Naive thymus-derived CD4-positive, alpha-beta T cell (primary cell): ENCODE measurements around the gene RPRD2. TPM values are rescaled to one million over a fixed set of nuclear protein-coding genes. Genes with fewer than 3 reads are reported as not detected.
A peak's percentile ranks its signal among the peaks of the same experiment; 100 is the strongest.

Experiments used
- ATAC-seq: fragments of 150-1000 bp; cut with Tn5 transposase; 2 replicates; pipeline ENCODE4 v1.10.0; 2021; ENCODE audit warnings: mild to moderate bottlenecking, moderate library complexity
- CTCF ChIA-PET: fragments of 350-600 bp; sonication (Branson Sonifier 250); formaldehyde crosslinking; loops from one replicate; lab custom pipeline; 2021; ENCODE audit warnings: antibody characterized with exemption; lab: Charles Lee
- POLR2A ChIA-PET: fragments of 350-600 bp; sonication (Branson Sonifier 250); formaldehyde crosslinking; loops from one replicate; lab custom pipeline; 2021; ENCODE audit warnings: antibody characterized with exemption, inconsistent platforms; lab: Charles Lee
- DNase-seq, 9 donors: peaks; one replicate each; pipeline versions ENCODE4 v3.0.0 to v3.0.0-alpha.2; 2020 to 2022; ENCODE audit warnings: mixed read lengths in 1 of 9
- H3K27ac ChIP-seq: one replicate; pipeline ENCODE4 v1.7.0; 2013; ENCODE audit warnings: mild to moderate bottlenecking, low read depth, low read length, moderate library complexity
- H3K27me3 ChIP-seq, 2 donors: one replicate each; pipeline ENCODE4 v1.7.0; 2013; ENCODE audit warnings: low read length in 2 of 2, mild to moderate bottlenecking in 2 of 2, moderate library complexity in 2 of 2; ENCODE audit not compliant: control insufficient read depth in 2 of 2, insufficient read depth in 2 of 2
- H3K36me3 ChIP-seq, 3 experiments: 1 replicate in 2 of 3; 2 replicates in 1 of 3; pipeline ENCODE4 v1.7.0; 2013; ENCODE audit warnings: low read length in 3 of 3, mild to moderate bottlenecking in 3 of 3, moderate library complexity in 1 of 3; ENCODE audit not compliant: insufficient read depth in 3 of 3, control insufficient read depth in 2 of 3
- H3K4me1 ChIP-seq, 2 donors: one replicate each; pipeline ENCODE4 v1.7.0; 2013; ENCODE audit warnings: low read length in 2 of 2, mild to moderate bottlenecking in 2 of 2, moderate library complexity in 1 of 2; ENCODE audit not compliant: control insufficient read depth in 2 of 2, insufficient read depth in 2 of 2
- H3K4me3 ChIP-seq: 2 replicates; pipeline ENCODE4 v1.7.0; 2013; ENCODE audit warnings: mild to moderate bottlenecking, low read length
- H3K9me3 ChIP-seq, 3 experiments: 1 replicate in 2 of 3; 2 replicates in 1 of 3; pipeline ENCODE4 v1.7.0; 2013; ENCODE audit warnings: low read length in 3 of 3; ENCODE audit not compliant: control insufficient read depth in 2 of 3
- H3K27ac Mint-ChIP-seq, 9 donors: one replicate each; pipeline ENCODE4 v1.8.0; 2020 to 2022; ENCODE audit warnings: mixed read lengths in 9 of 9, mild to moderate bottlenecking in 8 of 9, moderate library complexity in 5 of 9, inconsistent platforms in 2 of 9
- H3K27me3 Mint-ChIP-seq, 5 donors: one replicate each; pipeline ENCODE4 v1.8.0; 2021 to 2022; ENCODE audit warnings: mixed read lengths in 5 of 5, mild to moderate bottlenecking in 1 of 5
- H3K36me3 Mint-ChIP-seq, 5 donors: one replicate each; pipeline ENCODE4 v1.8.0; 2020 to 2022; ENCODE audit warnings: mixed read lengths in 5 of 5, mild to moderate bottlenecking in 3 of 5, inconsistent platforms in 1 of 5
- H3K4me1 Mint-ChIP-seq, 7 donors: one replicate each; pipeline ENCODE4 v1.8.0; 2020 to 2022; ENCODE audit warnings: mixed read lengths in 7 of 7, mild to moderate bottlenecking in 3 of 7, inconsistent platforms in 1 of 7
- H3K4me3 Mint-ChIP-seq, 10 donors: one replicate each; pipeline ENCODE4 v1.8.0; 2020 to 2022; ENCODE audit warnings: mild to moderate bottlenecking in 10 of 10, mixed read lengths in 10 of 10, moderate library complexity in 6 of 10, inconsistent platforms in 2 of 10
- H3K9me3 Mint-ChIP-seq, 11 donors: one replicate each; pipeline ENCODE4 v1.8.0; 2020 to 2022; ENCODE audit warnings: mixed read lengths in 11 of 11, mild to moderate bottlenecking in 4 of 11, inconsistent platforms in 1 of 11, moderate library complexity in 1 of 11
- intact Hi-C, 2 donors: fragments of 100-400 bp; cut with micrococcal nuclease; formaldehyde crosslinking; loops; one replicate each; pipeline ENCODE4 v1.15.1; 2023
- polyA plus RNA-seq, 2 donors: library from polyadenylated mRNA; unstranded; fragments of 300-500 nt; fragmentation: Illumina TruSeq; gene quantifications; one replicate each; pipeline ENCODE4 v1.2.3, GENCODE V29; 2021
- total RNA-seq, 6 experiments: library from RNA in 5 of 6; stranded (reverse) in 5 of 6; gene quantifications; 1 replicate in 5 of 6; 2 replicates in 1 of 6; pipeline ENCODE4 v1.2.3 and lab custom pipeline; 2021 to 2026

Gene RPRD2
- total and polyA plus RNA-seq, 7 experiments from 2014 or later: 27.5 to 62.2 (median 40.6) TPM

DNA sequence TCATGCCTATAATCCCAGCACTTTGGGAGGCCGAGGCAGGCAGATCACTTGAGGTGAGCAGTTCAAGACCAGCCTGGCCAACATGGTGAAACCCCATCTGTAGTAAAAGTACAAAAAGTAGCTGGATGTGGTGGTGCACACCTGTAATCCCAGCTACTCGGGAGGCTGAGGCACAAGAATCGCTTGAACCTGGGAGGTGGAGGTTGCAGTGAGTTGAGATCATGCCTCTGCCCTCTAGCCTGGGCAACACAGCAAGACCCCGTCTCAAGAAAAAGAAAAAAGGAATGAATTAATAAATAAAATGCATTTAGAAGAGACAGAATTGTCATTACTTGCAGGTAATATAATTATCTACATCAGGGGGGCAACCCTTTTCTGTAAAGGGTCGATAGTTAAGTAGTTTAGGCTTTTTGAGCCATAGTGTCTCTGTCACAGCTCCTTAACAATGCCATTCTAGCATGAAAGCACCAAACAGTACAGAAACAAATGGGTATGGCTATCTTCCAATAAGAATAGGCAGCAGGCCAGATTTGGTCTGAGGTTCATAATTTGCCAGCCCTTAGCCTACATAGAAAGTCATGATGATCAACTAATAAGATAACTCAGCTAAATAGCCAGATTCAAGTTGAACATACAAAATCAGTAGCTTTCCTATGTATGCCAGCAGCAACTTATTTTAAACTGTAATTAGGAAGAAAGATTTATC is 56.8 kb downstream of the RPRD2 start:
- Mint-ChIP-seq H3K36me3 (peaks cover 0 to 30% (median 14%) of the 10 kb centered on the region in 5 donors), H3K27me3 (no peaks in the 10 kb centered on the region), H3K4me3 (no peak overlapping the region), H3K27ac (peak overlapping the region in 1 of 9 donors; percentile 54), H3K4me1 (peaks cover 4 to 27% (median 17%) of the 10 kb centered on the region in 7 donors), H3K9me3 (no peaks in the 10 kb centered on the region)
- POLR2A ChIA-PET: no interaction called here
- intact Hi-C loops: no loop called here
- Histone ChIP-seq H3K9me3 (no peaks in the 10 kb centered on the region), H3K4me1 (no peaks in the 10 kb centered on the region), H3K27me3 (no peaks in the 10 kb centered on the region), H3K4me3 (no peak overlapping the region), H3K27ac (no peak overlapping the region), H3K36me3 (peaks cover 0 to 13% (median 13%) of the 10 kb centered on the region in 3 experiments)
- CTCF ChIA-PET: no interaction called here
- no peak for ATAC-seq
- no peak for DNase-seq

DNA sequence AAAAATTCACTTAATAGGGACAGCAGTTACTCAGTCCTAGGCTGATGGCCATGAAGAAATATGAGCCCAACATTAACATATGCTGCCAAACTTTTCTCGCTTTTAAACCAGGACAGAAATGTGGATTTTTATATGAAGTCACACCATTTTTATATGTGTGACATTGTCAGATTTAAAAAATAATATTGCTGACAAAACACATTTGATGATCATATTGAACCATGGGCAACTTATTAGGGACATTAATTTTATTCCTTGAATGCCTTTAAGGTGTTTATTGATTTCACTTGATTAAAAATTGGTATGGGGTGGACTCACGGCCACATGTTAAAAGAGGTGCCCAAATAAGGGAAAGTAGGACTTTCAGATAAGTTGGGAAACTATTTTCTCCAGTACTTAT is 58.6 kb downstream of the RPRD2 start:
- Histone ChIP-seq H3K9me3 (no peaks in the 10 kb centered on the region), H3K27ac (no peak overlapping the region), H3K4me3 (no peak overlapping the region), H3K36me3 (peaks cover 0 to 13% (median 7%) of the 10 kb centered on the region in 3 experiments), H3K4me1 (no peaks in the 10 kb centered on the region), H3K27me3 (no peaks in the 10 kb centered on the region)
- DNase-seq (no peak), ATAC-seq (no peak)
- Mint-ChIP-seq H3K36me3 (peaks cover 4 to 20% (median 9%) of the 10 kb centered on the region in 5 donors), H3K4me3 (no peak overlapping the region), H3K9me3 (no peaks in the 10 kb centered on the region), H3K27ac (peak overlapping the region in 3 of 9 donors; percentile 20 to 54 (median 34)), H3K4me1 (peaks cover 2 to 18% (median 9%) of the 10 kb centered on the region in 7 donors), H3K27me3 (no peaks in the 10 kb centered on the region)
- CTCF ChIA-PET: no interaction called here
- intact Hi-C loops: no loop called here
- POLR2A ChIA-PET: no interaction called here

DNA sequence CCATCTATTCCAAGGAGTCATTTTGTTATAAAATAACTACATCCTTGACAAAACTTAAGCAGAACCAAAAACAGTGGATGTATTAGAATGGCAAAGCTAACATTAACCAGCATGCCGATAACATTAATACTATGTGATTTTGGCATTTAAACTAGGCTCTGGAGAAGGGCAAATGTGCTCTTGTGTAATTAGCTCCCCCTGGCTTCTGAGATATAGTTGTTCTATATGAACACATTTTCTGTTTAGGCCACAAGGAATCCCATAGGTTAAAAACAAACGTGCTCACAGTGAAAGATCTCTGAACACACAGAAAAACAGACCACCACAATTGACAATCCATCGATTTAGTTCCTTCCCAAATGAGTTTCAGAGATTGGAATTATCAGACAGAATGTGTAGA is 65.9 kb downstream of the RPRD2 start:
- H3K27ac ChIP-seq: no peak overlapping the region
- peak in 6 of 9 donors; percentile 3 to 35 (median 14) for DNase-seq
- intact Hi-C loops: loop anchor here (1.0 to 5.0 kb wide), 4 partner anchors 63 to 175 kb away; partner anchors contain the start of gene RPRD2 (in 1 of the 2)
- no peaks in the 10 kb centered on the region for H3K9me3 ChIP-seq
- no peaks in the 10 kb centered on the region for H3K36me3 ChIP-seq
- ChIA-PET POLR2A (interaction anchor here (1.3 kb wide), 1 partner anchor 65 kb away, joined by 7 read pairs; the partner anchor contains the start of gene RPRD2), CTCF (interaction anchor here (1.2 kb wide), 1 partner anchor 174 kb away, joined by 4 read pairs; no protein-coding TSS in a partner anchor)
- Mint-ChIP-seq H3K27ac (peak overlapping the region in 8 of 9 donors; percentile 20 to 87 (median 53)), H3K27me3 (no peaks in the 10 kb centered on the region), H3K4me3 (no peak overlapping the region), H3K9me3 (no peaks in the 10 kb centered on the region), H3K4me1 (peaks cover 2 to 37% (median 19%) of the 10 kb centered on the region in 7 donors), H3K36me3 (peaks cover 4 to 17% (median 9%) of the 10 kb centered on the region in 5 donors)
- no peaks in the 10 kb centered on the region for H3K27me3 ChIP-seq
- H3K4me1 ChIP-seq: no peaks in the 10 kb centered on the region
- ATAC-seq: peak; percentile 42
- no peak overlapping the region for H3K4me3 ChIP-seq

DNA sequence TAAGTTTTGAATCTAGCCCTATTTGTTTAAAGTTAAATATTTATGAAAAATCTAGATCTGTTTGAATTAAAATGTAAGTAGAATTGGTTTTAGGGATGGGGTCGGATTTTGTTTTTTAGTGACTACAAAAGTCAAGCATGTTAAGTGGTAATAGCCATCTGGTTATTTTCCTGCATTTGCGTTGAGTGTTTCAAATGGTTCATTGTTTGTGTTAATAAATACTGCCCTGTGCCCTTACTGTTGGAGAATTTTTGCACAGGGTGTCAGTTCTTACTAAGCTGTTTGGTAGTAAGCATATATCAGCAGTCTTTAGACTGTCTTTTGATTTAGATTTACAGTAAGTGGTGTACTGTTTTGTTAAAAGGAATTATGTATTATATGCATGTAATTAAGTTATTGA is 77.2 kb downstream of the RPRD2 start:
- Mint-ChIP-seq H3K27ac (peak overlapping the region in 2 of 9 donors; percentile 28 to 58), H3K27me3 (no peaks in the 10 kb centered on the region), H3K36me3 (peaks cover 5 to 30% (median 9%) of the 10 kb centered on the region in 5 donors), H3K9me3 (no peaks in the 10 kb centered on the region), H3K4me3 (no peak overlapping the region), H3K4me1 (peaks cover 2 to 16% (median 11%) of the 10 kb centered on the region in 7 donors)
- peaks cover 4 to 26% (median 11%) of the 10 kb centered on the region in 3 experiments for H3K36me3 ChIP-seq
- DNase-seq (no peak), ATAC-seq (no peak)
- intact Hi-C loops: no loop called here
- POLR2A ChIA-PET: interaction anchor here (0.6 kb wide), 1 partner anchor 180 kb away, joined by 3 read pairs; no protein-coding TSS in a partner anchor
- H3K4me3 ChIP-seq: no peak overlapping the region
- no peak overlapping the region for H3K27ac ChIP-seq
- no peaks in the 10 kb centered on the region for H3K9me3 ChIP-seq
- CTCF ChIA-PET: no interaction called here
- H3K27me3 ChIP-seq: no peaks in the 10 kb centered on the region
- H3K4me1 ChIP-seq: no peaks in the 10 kb centered on the region

DNA sequence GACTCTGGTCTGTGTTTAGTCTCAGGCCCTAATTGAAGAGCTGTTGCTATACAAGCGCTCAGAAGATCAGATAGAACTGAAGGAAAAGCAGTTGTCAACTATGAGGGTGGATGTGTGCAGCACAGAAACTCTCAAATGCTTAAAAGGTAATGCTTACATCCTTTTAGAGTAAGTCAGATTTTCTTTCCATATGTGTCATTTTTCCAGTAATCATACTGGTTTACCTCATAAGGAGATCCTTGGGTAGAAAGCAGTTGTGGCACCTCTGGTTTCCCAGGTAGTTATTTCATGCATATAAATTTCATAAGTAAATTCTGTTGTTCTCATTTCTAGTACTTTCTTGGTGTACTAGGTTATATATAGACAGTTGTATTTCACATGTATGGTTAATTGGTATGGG is 80.3 kb downstream of the RPRD2 start:
- Histone ChIP-seq H3K4me1 (no peaks in the 10 kb centered on the region), H3K4me3 (no peak overlapping the region), H3K27me3 (no peaks in the 10 kb centered on the region), H3K36me3 (peaks cover 8 to 54% (median 21%) of the 10 kb centered on the region in 3 experiments), H3K27ac (no peak overlapping the region), H3K9me3 (no peaks in the 10 kb centered on the region)
- Mint-ChIP-seq H3K4me3 (no peak overlapping the region), H3K4me1 (peaks cover 1 to 13% (median 10%) of the 10 kb centered on the region in 7 donors), H3K36me3 (peaks cover 5 to 40% (median 19%) of the 10 kb centered on the region in 5 donors), H3K27ac (peak overlapping the region in 3 of 9 donors; percentile 38 to 77 (median 38)), H3K9me3 (no peaks in the 10 kb centered on the region), H3K27me3 (no peaks in the 10 kb centered on the region)
- ChIA-PET CTCF (no interaction called here), POLR2A (interaction anchor here (1.7 kb wide), 1 partner anchor 80 kb away, joined by 4 read pairs; the partner anchor contains the start of gene RPRD2)
- DNase-seq (no peak), ATAC-seq (no peak)
- intact Hi-C loops: no loop called here

GRCh38 chr1:150456146-150456647 is 92.2 kb downstream of the RPRD2 start:
- ChIA-PET CTCF (no interaction called here), POLR2A (no interaction called here)
- no peak overlapping the region for H3K4me3 ChIP-seq
- intact Hi-C loops: loop anchor here in 1 of 2 donors (10.0 kb wide), 1 partner anchor 221 kb away; the partner anchor contains the start of gene ANP32E
- H3K4me1 ChIP-seq: no peaks in the 10 kb centered on the region
- no peaks in the 10 kb centered on the region for H3K27me3 ChIP-seq
- H3K27ac ChIP-seq: no peak overlapping the region
- H3K9me3 Mint-ChIP-seq: no peaks in the 10 kb centered on the region
- no peaks in the 10 kb centered on the region for H3K27me3 Mint-ChIP-seq
- DNase-seq (no peak), ATAC-seq (no peak)
- H3K9me3 ChIP-seq: no peaks in the 10 kb centered on the region
- H3K4me3 Mint-ChIP-seq: no peak overlapping the region
- peak overlapping the region in 3 of 9 donors; percentile 5 to 22 (median 20) for H3K27ac Mint-ChIP-seq
- H3K36me3 Mint-ChIP-seq: peaks cover 0 to 27% (median 8%) of the 10 kb centered on the region in 5 donors
- H3K4me1 Mint-ChIP-seq: peaks cover 0 to 9% (median 4%) of the 10 kb centered on the region in 7 donors
- peaks cover 3 to 62% (median 13%) of the 10 kb centered on the region in 3 experiments for H3K36me3 ChIP-seq
